DMS79 (cell line): ENCODE data around the gene CBLB.
"Not testable (repeated sequence)": the region's sequence is repeated elsewhere in the genome, so short reads cannot be mapped to it uniquely, and the experiment has no call there.

Source experiments
- DNase-seq: peaks from one replicate; lab custom pipeline; 2025; lab: John Stamatoyannopoulos, UW

Gene CBLB

DNA sequence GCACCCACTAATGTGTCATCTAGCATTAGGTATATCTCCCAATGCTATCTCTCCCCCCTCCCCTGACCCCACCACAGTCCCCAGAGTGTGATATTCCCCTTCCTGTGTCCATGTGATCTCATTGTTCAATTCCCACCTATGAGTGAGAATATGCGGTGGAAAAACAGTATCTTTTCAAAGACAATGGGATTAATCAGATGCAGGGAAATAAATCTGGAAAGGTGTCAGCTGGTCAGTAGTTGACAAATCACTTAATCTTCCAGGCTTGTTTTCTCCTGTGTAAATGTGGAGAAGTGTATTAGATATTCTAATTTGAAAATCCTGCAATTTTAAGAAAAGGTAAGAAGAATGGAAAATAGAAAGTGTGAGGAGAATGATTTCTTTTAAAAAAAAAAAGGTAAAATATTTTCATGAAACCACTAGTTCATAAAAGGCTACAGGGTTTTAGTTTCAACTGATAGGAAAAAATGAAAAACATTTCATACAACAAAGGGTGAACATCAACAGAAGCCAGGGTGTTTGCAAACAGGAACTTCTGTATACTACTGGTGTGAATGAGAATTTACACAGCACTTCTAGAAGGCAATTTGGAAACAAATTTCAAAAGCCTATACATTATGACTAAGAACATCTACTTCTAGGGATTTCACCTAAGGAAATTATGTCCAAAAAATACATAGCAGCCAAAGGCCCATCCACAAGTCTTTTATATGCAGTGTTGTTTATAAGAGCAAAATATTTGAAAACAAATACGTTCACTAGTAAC is 113.5 kb downstream of the CBLB start:
- no peak for DNase-seq

DNA sequence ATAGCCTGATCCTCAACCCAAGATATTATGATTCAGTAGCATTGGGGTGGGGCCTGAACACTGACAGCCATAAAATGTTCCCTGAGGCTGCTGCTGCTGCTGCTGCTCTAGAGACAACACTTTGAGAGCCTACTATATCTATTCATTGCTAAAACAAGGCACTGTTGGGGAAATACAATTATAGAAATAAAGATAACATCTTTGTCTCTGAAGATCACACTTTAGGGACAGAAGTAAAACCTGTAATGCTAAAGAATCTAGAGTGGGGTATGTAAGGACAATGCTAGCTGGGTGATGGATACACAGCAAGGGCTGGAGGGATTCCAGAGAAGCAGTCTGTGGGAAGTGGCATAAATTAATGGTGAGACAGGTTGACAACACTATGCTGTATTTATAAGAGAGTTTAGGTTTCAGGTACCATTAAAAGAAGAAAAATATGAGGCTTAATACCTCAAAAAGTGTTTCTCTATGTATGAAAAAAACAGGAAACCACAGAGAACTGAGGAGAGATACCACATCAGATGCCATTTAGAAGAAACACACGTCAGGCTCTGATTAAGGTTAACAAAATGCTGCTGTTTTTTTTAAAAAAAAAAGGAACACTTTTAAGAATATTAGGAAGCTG is 115.9 kb downstream of the CBLB start:
- DNase-seq = no peak

DNA sequence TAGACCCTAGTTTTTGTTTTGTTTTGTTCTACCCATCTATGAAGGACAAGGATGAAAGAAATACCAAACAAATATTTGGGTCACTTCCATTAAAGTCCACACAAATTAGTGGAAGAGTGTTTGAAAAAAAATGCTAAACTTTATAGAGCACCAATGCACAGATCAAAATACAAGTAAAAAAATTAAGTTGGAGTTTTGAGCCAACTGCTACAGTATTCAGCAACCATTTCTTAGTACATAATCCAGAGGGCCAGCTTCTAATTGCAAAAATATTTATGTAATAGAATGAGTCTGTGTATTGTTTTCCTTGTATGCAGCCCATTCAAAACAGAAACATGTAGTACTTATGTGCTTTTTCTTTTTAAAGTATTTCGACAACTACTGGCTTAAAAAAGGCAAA is 121.1 kb downstream of the CBLB start:
- DNase-seq = no peak

DNA sequence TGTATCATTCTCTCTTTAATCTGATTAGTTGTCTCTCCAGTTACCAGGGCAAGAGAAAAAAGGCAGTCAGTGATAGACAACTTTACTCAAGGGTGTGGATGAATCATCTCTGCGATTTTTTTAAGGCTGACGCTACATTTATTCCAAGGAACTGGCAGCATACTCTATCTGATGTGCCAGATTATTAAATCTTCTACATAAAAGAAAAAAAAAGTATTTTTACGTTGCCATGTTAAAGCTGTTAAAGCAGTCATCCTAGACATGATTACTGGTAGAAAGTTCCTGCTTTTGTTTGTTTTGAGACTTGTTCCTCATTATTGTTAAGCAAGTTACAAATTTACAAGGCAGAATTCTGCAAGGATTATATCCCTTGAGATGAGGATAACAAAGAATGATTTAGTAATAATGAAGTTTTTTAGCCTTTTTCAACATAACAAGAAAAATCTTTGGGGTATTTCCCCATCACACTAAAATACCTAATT is 121.7 kb downstream of the CBLB start:
- no peak for DNase-seq

DNA sequence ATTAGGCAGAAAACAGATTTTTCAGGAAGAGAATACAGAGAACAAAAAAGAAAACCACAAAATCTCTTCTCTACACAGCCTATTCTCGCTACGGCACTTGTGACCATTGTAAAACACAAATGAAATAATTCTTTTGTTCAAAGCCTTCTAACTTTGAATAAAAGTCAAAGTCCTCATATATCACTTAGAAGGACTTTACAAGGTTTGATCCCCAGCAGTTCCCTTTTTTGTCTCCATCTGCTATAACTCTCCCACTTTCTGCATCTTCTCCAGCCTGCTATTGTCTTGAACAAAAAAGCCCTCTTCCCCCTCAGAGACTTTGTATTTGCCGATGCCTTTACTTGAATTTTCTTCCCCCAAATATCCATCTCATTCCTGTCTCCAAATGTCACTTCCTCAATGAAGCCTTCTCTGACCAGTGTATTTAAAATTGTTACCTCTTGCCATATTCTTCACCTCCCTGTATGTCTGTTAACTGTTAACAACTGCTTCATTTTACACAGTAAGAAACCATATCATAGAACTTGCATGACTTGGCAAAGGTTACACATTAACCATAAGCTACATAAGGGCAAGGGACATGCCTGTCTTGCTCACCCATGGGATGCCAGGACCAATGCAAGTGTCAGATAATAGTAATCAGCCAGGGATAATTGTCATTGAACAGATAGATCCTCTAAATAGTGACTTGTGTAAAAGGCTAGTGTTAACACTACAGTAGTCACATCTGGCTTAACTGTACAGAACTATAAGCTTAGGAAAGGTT is 122.4 kb downstream of the CBLB start:
- no peak for DNase-seq

DNA sequence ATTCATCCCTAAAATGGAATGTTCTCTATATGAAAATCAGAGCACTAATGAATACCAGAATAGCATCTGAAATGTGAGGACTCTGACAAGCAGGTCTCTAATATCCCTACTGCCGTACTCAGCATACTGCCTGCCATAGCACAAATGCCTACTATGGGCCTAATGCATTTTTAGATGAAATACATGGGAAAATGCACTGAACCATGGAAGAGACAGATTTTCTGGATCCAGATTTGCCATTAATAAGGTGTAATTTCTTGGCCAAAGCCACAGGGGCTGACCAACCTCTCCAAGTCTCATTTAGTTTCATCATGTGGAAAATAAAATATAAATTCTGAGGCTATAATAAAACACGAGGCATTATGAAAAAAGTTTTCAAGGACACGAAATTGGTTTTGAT is 123.8 kb downstream of the CBLB start:
- no peak for DNase-seq

DNA sequence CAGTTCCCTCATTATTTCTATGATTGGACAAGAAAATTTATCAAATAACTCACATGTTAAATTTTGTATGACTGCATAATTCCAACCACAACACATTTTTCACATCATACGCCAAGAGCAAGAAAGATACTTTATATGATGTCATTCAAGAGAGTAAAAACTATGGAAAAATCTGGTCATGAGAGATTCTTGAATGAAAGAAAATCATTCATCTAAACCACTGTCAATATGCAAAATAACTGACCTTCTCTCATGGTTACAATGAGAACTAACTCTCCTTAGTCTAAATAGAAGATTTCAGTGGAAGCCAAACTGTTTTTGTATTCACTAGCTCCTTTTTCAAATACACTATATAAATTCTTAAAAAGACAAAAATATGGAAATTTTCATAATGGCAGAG is 124.6 kb downstream of the CBLB start:
- no peak for DNase-seq

DNA sequence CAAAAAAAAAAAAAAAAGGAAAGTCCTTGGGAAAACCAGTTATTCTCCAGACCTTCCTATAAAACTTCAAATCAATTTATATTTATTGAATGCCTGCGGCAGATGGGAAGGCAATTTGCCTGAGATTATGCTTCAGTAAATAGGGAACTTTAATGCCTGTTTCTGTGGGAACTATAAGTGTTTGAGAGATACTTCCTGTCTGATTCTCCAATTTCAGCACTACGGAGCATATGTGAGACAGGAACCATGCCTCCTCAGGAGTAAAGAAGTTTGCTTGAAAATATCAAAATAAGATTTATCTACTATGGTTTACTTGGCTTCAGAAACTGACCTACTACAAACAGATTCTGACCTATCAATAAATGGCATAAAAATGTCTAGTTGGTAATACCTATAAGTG is 135.5 kb downstream of the CBLB start:
- no peak for DNase-seq

DNA sequence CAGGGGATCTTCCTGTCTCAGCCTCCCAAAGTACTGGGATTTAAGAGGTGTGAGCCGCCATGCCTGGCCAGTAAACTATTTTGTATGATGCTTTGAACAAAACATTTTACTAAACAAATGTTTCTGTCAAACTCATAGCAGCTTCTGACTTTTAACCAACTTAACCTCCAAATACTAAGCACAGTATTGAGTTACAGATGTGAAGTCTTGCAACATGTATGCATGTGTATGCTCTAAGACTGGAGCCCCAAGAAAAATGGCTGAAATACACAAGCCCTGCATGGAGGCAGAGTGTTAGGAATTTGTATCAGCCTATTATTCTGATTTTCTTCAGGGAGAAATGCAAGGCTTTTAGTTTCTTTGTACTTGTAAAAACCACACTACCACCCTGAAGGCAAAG is 137.1 kb downstream of the CBLB start:
- no peak for DNase-seq

DNA sequence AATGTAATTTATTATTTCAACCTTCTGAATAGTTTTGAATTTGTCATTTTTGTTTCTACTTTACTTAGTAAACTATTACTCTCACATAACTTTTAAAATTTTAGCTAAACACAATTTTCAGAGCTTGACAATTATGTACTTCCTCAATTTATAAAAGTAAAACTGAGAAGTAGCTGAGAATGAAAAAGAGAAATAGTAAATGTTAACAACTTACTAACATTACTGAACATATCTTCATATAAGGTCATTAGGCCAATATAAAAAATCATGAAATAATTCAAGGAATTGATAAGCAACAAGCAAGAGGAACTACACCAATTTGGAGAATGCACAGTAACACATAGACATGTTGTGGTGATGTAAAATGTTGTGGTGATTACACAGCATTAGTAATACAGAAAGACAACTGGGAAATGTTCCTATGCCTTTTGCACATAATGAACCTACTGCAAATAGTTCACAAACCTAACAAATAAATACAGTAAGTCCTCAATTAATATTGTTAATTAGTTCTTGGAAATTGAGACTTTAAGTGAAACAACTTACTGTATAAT is 137.9 kb downstream of the CBLB start:
- DNase-seq = no peak

DNA sequence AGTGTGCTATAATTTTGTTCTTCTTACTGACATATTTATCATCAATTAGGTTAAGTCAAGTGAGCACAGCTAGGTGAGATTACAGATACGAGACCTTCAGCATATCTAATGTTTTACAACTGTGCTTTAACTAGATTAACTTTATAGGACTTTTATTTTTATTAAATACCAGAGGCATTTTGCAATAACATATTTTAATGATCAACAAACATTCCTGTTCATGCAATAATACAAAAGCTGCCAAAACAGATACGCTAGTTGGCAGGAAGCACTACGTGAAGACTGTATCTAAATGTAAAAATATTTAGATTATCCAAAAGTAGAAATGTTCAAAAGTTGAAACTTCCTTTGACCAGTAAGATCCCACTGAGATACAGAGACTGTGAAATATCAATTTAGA is 139.1 kb downstream of the CBLB start:
- no peak for DNase-seq

DNA sequence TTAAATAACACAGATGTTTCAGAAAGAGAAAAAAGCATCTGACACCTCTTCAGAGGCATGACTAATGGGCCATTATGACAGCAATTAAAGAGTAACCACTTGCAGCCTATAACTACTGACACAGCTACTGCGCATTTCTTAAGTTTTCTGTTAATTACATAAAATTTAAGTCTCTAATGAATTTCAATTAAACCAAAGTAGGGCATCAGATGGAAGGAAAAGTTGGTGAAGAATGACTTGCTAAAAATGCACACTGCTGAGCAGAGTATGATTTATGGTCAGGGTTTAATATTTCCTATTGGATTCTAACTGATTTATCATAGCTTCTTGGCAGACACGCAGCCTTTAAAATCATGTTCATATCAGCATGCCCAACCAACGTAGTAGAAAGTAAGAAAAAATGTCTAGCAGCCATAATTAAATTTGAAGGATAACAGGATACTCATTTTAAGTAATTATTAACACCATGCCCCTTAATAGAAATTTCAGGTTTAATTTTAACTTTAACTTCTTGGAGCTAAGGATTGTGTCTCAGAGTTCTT is 140.0 kb downstream of the CBLB start:
- DNase-seq = no peak

DNA sequence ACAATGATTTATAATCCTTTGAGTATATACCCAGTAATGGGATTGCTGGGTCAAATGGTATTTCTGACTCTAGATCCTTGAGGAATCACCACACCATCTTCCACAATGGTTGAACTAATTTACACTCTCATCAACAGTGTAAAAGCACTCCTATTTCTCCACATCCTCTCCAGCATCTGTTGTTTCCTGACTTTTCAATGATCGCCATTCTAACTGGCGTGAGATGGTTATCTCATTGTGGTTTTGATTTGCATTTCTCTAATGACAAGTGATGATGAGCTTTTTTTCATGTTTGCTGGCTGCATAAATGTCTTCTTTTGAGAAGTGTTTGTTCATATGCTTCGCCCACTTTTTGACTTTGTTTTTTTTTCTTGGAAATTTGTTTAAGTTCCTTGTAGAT is 141.8 kb downstream of the CBLB start:
- DNase-seq = not testable (repeated sequence)

DNA sequence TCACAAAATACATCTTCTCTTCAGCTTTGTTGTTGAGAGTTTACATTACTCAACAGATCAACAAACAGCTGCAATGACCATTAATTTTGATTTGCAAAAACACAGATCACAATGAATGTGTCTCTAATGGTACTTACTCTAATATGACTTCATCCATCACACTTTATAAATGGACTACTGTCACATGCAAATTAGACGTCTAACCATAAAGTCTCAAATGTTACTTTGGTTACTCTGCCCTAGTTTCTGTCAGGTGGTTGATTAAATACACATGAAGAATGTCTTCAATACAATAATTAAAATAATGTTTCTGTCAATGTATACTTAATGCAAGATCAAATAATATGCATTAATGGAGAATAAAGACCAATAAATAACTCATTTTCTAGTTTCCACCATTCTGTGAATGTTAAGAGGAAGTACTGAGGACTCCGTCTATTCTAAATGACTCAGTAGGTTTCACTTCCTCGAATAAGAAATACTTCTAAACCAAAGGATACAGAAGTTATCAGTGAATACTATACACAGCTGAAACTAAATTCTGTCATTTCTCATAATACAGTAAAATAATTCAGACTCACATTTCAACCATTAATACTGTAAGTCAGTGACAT is 145.8 kb downstream of the CBLB start:
- DNase-seq = no peak

DNA sequence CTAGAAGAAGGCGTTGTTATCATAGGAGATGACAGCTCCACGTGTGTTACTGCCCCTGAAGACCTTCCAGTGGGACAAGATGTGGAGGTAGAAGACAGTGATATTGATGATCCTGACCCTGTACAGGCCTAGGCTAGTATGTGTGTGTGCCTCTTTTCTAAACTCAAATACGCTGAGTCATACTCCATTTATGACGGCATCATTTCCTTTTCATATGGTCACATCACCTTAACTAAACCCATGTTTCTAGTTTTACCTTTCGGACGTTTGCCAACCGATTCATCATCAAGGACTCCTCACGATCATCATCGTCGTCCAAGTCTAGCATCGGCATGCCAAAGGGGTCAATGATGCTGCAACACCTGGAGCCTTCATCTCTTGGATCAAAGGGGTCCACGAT is 149.0 kb downstream of the CBLB start:
- DNase-seq = no peak

DNA sequence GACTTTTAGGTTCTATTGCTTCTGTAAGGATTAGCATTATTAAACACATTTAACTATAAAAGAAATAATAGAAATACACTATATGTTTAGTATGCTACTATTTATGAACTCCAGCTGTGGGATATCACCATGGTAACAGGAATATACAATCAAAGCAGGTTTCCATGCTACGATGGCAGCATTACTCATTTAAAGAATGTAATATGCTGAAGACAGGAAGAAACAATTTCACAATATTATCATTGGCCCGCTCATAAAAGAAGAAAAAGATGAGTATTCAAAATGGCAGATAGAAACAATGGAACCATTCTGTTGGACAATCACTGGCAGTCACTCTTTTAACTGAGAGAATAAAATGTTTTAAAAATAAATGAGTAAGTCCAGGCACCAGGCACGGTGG is 153.4 kb downstream of the CBLB start:
- no peak for DNase-seq

DNA sequence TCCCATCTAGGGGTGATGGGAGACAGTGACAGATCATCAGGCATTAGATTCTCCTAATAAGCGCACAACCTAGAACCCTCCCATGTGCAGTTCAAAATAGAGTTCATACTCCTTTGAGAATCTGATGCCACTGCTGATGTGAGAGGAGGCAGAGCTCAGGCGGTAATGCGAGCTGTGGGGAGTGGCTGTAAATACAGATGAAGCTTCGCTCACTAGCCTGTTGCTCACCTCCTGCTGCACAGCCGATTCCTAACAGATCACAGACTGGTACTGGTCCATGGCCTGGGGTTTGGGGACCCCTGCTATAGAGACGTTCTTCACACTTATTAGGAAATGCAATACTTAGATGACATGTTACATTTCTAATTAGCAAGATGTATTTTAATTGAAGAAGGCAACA is 154.4 kb downstream of the CBLB start:
- no peak for DNase-seq

DNA sequence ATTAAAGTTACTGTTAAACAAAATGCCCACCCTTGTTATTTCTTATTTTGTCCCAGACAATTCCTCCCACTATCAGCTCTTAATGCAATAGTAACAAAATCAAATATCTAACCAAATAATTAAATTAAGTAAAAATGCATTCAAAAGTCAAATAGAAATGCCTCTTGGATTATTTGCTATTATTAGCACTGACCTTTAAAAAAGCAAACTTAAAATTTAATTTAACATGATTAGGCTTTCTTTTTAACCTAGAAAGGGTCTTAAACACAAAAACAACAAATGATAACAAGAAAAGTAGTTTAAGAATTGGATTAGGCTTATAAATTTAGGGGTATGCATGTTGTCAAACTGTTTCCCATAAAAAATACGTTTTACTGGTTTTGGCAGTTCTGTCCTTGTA is 159.8 kb downstream of the CBLB start:
- no peak for DNase-seq

DNA sequence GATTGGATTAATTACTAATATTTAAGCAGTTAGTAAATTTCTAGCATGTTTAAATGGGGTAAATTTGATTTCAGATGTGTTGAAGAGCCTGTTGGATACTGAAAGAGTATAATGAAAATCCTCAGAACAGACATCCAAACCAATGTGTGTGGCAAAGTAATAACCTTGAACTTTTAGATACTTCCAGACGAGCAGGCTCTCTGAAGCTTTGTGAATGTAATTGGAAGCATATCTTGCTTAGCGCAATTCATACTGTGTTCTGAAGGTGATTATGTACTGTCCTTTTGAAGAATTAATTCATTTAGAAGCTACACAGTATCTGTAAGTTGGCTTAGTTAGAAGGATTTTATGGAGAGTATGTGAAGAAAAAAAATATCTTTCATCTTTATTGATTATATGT is 161.8 kb downstream of the CBLB start:
- no peak for DNase-seq

DNA sequence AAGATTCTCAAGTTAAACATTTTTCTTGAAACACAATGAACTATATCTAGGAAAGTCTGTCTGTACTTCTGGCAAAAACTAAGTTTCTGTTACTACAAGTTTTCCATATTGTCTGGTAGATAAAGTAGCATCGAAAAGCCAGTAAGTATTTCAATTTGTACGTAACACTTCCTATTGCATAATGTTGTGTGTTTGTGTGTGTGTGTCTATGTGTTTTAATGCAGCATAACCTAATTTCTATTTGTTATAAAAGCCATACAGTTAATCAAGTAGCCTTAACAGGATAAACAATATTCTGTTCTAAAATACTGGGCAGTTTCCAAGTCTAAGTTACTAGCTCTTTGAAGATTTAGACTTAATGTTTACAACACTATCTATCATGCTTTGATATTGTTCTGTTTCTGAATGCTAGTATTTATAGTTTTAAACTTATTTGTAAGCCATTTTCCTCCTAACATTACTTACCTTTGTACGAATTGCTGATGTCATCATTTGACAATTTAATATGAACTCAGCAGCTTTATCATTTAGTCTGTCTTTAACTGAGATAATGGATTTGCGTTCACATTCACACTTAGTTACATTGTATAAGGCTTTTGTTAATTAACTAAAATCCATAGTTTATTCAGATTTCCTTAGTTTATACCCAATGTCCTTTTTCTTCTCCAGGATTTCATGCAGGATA is 163.9 kb downstream of the CBLB start:
- no peak for DNase-seq

DNA sequence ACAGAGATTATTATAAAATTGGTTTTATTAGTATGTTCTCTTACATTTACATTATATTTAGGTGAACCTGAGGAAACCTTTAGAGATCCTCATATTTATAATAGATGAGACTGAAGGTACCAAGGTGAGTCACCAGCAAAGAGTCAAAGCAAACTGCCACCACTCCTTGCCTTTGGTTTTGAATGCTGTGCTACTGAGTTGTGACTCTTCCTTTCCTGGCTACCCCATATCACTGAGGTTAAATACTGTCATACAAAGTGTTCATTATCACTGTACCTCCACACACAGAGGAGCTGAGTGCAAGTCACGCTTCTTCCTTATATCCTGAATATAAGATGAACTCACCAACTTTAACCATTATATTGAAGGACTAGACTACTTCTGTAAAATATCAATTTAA is 168.2 kb downstream of the CBLB start:
- no peak for DNase-seq

DNA sequence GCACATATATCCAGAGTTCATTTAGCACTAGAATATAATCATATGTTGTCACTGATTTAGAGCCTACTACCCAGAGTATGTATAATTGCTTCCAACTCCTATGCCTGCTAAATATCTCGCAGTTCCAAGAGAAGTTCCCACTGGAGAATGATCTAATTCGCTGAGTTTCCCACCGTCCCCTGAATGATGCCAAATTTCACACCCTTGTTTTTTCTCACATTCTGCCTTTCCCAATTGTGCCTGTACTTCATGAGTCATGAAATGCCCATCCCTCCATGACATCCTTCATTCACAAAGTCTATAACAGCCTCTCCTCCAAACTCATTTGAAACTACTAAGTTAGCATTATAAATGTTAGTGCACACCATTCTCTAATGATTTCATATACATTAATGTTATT is 177.2 kb downstream of the CBLB start:
- no peak for DNase-seq
